NCI-H774 (cell line): ENCODE results near the gene C11orf21.

Source experiments
- DNase-seq: peaks from one replicate; lab custom pipeline; 2025; lab: John Stamatoyannopoulos, UW

C11orf21 gene

GRCh38 chr11:2320568-2321310 is 19.0 kb upstream of the C11orf21 start:
- DNase-seq, result no peak

GRCh38 chr11:2319791-2320472 is 18.2 kb upstream of the C11orf21 start:
- no peak for DNase-seq

- DNase-seq, result no peak
Observed at GRCh38 chr11:2318707-2319106, 17.0 kb upstream of the C11orf21 start.

DNA sequence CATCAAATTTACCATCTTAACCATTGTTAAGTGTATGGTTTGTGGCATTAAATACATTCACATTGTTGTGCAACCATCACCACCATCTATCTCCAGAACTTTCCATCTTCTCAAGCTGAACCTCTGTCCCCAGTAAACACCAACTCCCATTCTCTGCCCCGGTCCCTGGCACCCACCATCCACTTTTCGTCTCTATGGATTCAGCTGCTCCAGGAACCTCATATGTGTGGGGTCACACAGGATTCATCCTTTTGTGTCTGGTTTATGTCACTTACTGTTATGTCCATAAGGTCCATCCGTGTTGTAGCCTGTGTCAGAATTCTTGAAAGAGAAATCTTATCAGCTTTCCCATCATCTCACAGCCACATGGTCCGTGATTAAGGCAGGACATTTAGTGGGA is 16.4 kb upstream of the C11orf21 start:
- no peak for DNase-seq

- DNase-seq, result no peak
Observed at GRCh38 chr11:2317354-2318050, 15.8 kb upstream of the C11orf21 start.

DNA sequence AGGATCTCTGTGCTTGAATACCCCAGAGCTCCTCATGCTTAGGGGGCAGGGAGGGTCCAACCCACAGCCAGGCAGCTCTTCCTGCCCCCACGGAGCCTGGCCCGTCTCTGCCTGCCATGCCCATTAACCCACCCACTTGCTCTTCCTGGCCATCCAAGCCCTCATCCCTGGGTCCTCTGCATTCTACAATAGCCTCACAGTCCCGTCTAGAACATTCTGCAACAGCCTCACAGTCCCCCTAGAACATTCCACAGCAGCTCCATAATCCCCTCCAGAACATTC is 15.2 kb upstream of the C11orf21 start:
- DNase-seq, result no peak

DNA sequence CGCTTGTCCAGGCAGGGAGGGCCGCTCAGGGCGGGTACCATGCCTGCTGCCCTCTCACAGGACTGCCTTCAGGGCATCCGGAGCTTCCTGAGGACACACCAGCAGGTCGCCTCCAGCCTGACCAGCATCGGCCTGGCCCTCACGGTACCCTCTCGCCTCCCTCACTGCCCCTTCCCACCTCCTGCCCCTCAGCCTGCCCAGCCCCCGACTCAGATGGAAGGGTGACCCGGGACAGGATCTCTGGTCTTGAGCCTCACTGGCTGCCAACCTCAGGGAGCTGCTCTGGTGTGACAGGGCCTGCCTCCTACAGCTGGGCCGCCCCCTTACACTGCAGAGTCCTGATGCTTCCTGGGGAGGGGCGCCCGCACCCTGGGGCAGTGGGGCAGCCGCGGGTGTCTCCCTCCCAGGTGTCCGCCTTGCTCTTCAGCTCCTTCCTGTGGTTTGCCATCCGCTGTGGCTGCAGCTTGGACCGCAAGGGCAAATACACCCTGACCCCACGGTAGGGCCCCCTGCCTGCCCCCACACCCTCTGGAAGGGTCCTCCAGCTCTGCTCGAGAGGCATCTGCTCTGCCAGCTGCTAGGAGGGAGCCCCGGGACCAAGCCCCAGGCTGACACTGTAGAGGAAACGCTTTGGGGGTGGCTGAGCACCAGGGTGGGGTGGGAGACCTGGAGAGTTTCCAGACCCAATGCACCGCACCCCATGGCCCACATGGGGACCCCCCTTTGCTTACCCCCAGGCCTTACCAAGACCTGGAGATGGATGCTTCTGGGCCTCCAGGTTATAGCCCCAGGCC is 14.6 kb upstream of the C11orf21 start:
- no peak for DNase-seq

- no peak for DNase-seq
Observed at GRCh38 chr11:2315395-2316168, 13.9 kb upstream of the C11orf21 start.

DNA sequence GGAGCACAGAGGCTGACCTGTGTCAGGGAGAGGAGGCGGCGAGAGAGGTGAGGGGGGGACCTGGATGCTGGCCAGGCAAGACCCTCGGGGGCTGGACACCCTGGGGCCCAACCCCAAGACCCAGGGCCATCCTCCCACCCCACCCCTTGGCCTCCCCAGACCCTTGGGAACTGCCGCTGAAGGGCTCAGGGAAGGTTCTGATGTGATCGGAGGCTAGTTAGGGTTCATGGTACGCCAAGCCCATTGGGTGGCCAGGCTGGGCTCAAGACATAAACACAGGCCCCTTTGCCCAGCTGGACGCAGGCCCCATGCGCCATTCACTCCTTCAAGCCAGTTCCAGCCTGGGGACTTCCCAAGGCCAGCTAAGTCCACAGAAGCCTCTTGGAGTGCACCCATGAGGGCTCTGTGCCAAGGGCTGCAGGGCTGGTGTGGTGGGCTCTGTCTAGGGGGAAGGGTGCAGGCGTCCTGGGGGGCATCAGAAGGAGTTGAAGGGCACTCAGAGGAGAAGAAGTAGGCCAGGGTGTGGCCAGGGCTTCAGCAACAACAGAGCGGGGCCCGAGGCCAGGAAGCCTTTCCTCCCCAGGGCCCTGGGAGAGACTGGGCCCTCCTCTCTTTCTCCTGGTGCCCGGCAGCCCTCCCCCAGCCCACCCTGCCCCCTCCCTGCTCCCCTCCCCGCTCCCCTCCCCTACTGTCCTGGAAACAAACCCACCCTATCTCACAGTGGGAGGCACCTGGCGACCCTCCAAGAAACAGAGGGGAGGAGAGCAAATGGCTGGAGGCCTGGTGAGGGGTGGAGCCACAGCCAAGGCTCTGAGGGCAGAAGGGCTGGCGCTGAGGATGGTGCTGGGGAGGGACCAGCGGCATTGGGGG is 13.0 kb upstream of the C11orf21 start:
- no peak for DNase-seq

GRCh38 chr11:2314136-2314524 is 12.4 kb upstream of the C11orf21 start:
- DNase-seq, result no peak

GRCh38 chr11:2313051-2313951 is 11.6 kb upstream of the C11orf21 start:
- no peak for DNase-seq

DNA sequence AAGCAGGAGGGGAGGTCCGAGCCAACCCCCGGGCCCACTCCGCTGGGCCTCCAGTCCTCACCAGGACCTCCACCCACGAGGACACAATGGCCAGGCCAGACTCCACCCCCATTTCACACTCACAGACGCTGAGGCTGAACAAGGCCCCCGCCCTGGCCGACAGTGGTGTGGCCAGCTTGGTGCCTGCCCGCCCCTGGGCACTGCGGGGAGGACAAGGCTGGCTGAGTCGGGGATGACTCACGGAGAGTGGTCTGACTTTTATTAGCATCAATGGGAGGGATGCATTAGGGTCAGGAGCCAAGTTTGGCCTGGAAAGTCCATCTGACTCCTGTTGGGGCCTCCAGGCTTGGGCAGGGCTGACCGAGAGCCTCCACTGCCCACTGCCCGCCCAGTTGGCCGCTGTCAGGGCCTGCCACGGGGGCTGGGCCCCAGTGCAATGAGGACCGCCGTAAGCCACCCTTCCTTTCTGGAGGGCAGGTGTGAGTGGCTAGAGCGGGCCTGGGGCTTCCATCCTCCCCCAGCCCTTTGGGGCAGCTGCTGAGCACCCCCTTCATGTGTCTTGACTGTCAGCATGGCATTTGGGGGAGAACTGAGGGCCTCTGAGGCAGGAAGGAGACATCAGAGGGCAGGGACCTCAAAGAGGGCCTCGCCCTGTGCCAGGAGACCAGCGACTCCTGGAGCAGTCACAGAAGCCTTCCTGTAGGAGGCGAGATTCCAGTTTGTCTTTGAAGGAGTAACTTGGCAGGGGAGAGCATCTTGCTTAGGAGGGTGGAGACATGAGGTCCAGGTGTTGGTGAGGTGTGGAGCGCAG is 10.7 kb upstream of the C11orf21 start:
- DNase-seq, result no peak

DNA sequence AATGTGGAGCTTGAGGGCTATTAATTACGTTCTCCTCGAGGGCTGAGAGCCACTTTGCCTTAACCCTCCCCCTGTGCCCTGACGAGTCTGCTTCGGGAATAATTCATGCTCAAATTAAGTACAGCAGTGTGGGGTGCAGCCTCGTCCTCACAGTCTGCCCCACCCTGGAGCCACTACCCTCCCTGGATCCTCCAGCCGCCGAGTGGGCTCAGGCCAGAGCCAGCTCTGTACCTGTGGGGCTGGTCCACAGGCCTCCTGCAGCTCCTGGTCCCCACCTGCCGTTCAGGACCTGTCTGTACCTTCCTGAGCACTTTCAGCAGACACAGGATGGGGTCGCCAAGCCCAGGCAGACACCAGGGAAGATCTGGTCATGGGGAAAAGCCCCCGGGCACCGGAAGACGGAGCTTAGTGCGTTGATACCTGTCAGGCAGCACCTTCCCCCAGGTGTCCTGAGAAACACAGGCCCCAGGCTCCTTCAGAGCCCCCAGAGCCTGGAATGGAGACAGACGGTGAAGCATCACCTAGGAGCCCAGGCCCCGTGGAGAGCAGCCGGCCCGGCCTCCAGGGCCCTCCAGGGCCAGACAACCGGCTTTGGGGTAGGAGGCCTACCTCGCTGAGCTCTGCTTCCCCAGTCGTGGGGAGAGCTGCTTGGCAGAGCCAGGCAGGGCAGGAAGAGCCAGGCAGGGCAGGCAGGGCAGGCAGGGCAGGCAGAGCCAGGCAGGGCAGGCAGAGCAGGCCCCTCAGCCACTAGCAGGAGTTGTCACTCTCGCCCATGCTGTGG is 9.8 kb upstream of the C11orf21 start:
- no peak for DNase-seq

DNA sequence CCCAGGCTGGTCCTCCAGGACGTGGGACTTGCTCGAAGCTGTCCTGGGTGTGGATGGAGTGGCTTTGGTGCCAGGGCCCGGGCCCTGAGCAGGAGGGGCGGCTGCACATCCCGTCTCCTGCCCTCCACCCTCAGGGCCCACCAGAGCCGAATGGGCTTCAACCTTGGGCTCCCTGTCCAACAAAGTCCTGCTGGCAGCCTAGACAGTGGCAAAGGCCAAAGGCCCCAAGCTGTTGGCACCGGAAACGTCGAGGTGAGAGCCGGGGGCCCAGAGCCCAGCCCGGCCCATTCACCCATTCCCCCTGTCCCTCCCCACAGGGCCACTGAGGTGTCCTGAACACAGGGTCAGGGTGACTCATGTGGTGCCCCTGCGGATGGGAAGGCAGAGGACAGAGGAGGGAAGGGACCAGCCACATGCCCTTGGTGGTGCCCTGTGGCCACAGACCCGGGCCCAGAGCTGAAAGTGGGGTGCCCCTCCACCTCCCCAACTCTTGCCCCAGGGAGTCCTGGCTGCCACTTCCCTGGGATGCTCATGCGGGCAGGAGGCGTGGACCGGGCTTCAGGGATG is 9.2 kb upstream of the C11orf21 start:
- no peak for DNase-seq

DNA sequence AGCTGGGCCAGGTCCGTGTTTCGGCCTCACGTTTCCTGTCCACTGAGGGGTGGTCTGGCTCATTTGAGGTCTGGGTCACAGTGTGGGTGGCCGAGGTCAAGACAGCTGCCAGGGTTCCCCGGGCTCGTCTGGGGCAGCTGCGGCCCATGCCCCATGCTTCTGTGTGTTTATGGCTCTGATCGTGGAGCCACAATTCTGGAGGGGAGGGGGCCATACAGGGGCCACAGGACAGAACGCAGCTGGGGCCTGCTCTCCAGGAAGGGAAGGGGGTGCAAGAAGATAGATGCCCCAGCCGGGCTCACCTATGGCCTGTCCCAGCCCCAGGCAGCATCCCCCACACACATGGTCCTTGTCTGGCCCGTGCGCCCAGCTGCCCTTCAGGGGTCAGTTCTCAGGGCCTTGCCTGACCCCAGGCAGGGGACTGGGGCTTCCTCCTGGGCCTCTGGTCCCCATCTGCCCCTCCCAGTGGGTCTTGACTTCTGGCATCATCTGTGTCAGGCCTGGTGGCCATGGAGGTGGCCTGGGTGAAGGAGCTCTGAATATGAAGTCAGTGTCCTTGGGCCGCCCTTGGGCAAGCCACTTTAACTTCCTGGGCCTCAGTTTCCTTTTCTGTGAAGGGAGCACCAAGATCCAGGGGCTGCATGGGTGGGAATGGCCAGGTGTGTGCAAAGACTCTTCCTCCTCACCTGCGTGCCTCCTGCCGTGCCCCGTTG is 8.5 kb upstream of the C11orf21 start:
- DNase-seq, result no peak

- no peak for DNase-seq
Observed at GRCh38 chr11:2309251-2310072, 7.7 kb upstream of the C11orf21 start.
